Left ventricle myocardium superior (tissue), 1 donor: ENCODE data around the gene KLK15. TPM values are rescaled to one million over a fixed set of nuclear protein-coding genes. Genes with fewer than 3 reads are reported as not detected.

Experiments
- ATAC-seq: fragments of 200-7000 bp; cut with Tn5 transposase; one replicate; pipeline ENCODE4 v1.9.1; 2020; ENCODE audit warnings: mild to moderate bottlenecking, moderate library complexity
- DNase-seq: peaks from one replicate; pipeline ENCODE4 v3.0.0-alpha.2; 2020
- intact Hi-C: fragments of 100-400 bp; cut with micrococcal nuclease; formaldehyde crosslinking; loops from one replicate; pipeline ENCODE4 v1.11.0; 2022
- total RNA-seq: library from RNA; stranded (reverse); fragmentation: NEBNext Ultra II Directional; extraction: Animal tissue kit (Norgen Biotek cat#: 25700); gene quantifications from one replicate; pipeline ENCODE4 v1.2.1, GENCODE V29; 2021
- donor health status: DM: no; HTN: yes; CAD: no; lungs with severe emphysema.

The KLK15 gene
- total RNA-seq, 1 donor from 2014 or later = not detected

GRCh38 chr19:50844296-50844935 is 11.0 kb upstream of the KLK15 start:
- ATAC-seq (no peak), DNase-seq (no peak)
- intact Hi-C loops = no loop called here

- intact Hi-C loops = no loop called here
- DNase-seq = no peak
- no peak for ATAC-seq
Observed at GRCh38 chr19:50843701-50844221, 10.4 kb upstream of the KLK15 start.

- intact Hi-C loops = no loop called here
- no peak for ATAC-seq
Observed at GRCh38 chr19:50843205-50843604, 9.8 kb upstream of the KLK15 start.

DNA sequence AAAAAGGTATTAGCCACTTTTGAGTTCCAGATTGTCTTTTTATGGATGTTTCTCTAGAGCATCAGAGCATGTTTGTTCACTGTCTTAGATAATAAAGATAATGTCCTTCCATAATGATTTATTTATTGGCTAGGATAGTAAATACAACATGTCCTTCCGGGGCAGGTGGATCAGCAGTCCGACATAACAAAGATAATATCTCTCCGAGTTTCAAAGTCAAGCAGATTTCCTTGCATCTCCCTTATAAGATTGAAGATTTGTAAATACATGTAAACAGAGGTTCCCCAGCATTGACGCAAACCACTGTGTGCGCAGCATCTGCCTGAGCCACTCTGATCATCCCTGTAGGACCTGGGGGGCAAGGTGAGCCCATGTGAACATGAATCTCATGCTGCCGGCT is 8.8 kb upstream of the KLK15 start:
- DNase-seq = no peak
- intact Hi-C loops = no loop called here
- no peak for ATAC-seq

More at GRCh38 chr19:50843205-50843604, 9.8 kb upstream of the KLK15 start:
- DNase-seq = no peak

DNA sequence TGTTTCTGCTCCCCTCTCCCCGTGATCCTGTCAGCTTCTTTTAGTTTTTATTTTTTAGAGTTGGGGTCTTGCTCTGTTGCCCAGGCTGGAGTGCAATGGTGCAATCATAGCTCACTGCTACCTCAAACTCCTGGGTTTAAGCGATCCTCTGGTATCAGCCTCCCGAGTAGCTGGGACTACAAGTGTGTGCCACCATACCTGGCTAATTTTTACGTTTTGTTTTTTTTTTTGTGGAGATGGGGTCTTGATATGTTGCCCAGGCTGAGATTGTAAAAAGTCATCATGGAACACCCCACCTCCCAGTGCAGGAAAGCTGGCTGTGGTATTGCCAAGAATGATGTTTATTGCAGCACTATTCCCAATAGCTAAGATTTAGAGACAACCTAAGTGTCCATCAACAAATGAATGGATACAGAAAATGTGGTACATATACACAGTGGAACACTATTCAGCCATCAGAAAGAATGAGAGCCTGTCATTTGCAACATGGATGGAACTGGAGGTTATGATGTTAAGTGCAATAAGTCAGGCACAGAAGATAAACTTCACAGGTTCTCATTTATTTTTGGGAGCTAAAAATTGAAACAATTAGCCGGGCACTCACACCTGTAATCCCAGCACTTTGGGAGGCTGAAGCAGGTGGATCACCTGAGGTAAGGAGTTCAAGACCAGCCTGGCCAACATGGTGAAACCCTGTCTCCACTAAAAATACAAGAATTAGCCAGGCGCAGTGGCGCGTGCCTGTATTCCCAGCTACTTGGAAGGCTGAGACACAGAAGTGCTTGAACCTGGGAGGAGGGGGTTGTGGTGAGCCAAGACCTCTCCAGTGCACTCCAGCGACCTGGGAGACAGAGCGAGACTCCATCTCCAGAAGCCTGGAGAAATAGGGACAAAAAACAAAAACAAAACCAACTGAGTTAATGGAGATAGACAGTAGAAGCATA is 6.6 kb upstream of the KLK15 start:
- intact Hi-C loops = no loop called here
- DNase-seq (no peak), ATAC-seq (no peak)

DNA sequence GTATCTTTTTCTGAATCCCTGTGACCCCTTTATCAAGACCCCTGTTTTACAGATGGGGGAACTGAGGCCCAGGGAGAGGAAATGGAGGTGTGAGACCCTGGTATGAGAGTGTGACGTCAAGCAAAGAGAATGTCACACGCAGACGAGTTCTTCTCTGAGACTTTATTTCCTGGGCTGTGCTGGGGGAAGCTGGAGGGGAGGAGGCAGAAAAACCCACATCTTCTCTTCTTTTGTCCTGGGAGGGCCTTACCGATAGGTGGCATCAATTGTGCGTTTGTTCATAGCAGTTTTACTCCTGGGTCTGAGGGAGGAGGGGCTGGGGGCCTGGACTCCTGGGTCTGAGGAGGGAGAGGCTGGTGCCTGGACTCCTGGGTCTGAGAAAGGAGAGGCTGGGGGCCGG is 4.9 kb upstream of the KLK15 start:
- intact Hi-C loops = no loop called here
- no peak for DNase-seq
- no peak for ATAC-seq

DNA sequence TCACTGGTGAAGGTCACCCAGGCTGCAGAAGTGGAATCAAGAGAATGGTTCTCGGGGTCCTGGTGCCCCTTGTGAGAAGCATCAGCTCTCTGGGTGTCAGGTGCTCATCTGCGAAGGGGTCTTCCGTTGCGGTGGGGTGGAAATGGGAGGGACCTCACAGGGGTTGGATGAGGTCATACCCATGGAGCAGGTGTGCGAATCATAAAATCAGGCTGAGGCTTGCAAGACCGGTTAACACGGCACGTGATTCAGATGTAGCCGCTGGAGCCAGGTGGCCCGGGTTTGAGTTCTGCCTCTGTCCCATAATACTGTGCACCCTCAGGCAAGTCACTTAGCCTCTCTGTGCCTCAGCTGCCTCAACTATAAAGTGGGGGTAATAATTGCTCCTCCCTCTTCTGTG is 3.9 kb upstream of the KLK15 start:
- intact Hi-C loops = no loop called here
- ATAC-seq = no peak
- no peak for DNase-seq

DNA sequence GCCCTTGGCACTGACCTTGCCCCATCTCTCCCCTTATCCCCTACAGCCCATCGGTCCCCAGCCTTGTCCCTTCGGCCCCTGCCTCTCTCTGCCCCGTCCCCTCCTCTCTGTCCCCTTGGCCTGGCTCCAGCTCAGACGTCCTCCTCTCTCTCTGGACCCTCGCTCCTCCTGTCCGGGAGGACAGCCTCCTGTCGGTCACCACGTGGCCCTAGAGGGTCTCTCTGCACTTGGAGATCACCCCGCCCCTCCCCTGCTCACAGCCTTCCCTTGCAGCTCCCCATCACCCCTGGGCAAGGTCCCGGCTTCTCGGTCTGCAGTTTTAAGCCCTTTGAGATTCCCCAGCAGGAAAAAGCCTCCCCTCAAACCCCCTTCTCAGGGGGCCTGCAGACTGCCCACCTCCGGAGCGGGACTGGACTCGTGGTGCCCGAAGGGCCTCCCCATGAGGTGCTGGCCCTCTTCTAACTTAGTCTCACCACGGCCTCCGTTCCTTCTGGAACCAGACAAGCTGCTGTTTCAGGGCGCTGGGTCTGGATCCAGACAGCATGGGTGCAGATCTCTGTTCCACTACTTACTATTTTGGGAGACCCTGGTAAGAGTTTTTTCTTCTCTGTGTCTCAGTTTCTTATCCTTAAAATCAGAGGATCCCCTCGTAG is 3.3 kb upstream of the KLK15 start:
- intact Hi-C loops = no loop called here
- DNase-seq (no peak), ATAC-seq (no peak)

DNA sequence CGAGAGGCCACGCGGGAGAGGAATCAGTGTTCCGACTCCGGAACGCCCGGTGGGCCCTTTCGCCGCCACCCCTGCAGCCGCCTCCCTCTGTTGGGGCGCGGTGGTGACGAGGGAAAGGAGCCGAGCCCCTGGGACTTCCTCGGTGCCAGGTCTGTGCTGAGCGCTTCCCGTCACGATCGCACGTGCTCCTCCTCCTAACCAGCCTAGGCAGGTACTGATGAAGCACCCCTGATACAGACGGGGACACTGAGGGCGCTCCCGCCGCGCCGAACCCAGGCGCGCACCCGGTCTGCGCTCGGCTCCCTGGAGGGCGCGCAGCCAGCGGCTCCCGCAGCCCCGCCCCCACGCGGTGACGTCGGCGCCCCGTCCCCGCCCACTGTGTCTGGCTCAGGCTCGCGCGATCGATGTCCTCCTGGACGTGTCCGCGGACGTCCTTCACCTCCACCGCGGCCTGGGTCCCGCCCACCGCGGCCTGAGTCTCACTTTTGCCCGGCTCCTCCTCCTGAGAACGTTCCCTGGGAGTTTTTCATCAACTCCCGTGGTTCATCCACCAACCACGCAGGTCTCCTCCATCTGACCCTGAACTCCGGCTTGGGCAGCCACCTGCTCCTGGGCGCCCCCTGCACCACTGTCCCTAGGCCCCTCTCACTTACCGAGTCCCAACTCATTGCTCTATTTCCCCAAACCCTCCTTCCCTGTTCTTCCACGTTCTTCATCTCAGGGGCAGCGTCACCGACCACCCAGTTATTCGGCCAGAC is 2.6 kb upstream of the KLK15 start:
- intact Hi-C loops = no loop called here
- DNase-seq = peak; percentile 80
- peak; percentile 95 for ATAC-seq

DNA sequence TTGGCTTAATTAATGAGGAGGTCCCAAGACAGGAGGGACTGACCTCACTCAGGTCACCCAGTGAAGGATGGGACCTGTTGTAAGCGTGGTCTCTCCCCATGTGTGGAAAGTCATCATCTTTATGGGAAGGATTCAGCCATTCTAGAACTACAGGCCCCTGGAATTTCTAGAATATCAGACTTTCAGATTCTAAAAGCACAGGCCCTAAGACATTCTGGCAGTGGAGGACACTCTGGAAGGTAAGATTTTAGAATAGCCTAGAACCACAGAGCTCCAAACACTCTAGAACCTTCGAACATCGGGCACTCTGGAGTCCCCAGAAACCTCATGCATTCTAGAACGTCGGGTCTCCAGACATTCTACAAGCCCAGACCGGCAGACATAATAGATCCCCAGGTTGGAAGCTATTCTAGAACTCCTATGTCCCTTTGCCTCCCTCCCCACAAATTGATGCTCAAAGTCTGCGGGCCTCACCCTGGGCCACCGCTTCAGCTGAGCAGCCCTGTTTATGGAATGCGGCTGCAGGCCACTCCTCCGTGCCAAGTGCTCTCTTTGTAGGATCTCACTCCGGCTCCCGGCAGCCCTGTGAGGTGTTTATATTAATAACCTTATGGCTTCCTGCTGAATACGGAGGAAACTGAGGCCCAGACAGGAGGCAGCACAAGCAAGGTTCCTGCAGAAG is 1.9 kb upstream of the KLK15 start:
- ATAC-seq (peak; percentile 23), DNase-seq (no peak)

GRCh38 chr19:50833802-50834167 is 411 bp upstream of the KLK15 start:
- intact Hi-C loops = no loop called here
- DNase-seq (no peak), ATAC-seq (no peak)

More for the DNA sequence above, 1.9 kb upstream of the KLK15 start:
- intact Hi-C loops = no loop called here

DNA sequence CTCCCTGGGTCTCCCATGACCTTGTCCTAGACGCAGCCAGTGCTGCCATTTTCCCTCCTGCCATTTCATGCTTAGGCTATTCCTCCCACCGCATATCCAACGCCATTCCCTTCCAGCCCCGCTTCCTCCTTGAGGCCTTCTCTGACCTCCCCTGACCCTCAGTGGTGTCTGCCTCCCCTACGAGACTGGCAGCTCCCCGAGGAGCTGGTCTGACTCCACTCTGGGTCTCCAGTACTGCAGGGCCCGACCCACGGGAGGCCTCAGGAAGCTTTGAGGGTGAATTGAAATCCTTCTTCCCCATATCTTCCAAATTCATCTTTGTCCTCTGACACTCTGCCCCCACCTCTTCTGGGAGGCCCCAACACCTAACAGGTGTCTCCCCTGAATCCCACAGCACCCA is 708 bp downstream of the KLK15 start:
- no peak for DNase-seq
- intact Hi-C loops = no loop called here

DNA sequence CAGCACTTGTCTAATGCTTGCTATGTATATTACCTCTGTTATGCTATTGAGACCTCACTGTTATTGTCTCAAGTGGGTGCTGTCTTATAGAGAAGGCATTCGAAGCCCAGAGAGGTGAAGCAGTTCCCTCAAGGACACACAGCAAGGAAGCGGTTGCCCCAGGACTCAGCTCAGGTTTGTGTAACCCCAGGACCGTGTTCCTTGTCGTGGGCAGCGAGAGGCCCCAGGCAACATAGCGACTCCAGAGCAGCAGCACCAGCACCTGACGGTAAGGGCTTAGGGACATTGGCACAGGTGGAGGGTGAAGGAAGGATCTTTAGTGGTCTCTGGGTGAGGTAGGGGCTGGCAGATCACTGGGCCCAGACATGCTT is 2.4 kb downstream of the KLK15 start:
- DNase-seq = no peak
- ATAC-seq = no peak
- intact Hi-C loops = no loop called here

More for the DNA sequence above, 708 bp downstream of the KLK15 start:
- no peak for ATAC-seq

DNA sequence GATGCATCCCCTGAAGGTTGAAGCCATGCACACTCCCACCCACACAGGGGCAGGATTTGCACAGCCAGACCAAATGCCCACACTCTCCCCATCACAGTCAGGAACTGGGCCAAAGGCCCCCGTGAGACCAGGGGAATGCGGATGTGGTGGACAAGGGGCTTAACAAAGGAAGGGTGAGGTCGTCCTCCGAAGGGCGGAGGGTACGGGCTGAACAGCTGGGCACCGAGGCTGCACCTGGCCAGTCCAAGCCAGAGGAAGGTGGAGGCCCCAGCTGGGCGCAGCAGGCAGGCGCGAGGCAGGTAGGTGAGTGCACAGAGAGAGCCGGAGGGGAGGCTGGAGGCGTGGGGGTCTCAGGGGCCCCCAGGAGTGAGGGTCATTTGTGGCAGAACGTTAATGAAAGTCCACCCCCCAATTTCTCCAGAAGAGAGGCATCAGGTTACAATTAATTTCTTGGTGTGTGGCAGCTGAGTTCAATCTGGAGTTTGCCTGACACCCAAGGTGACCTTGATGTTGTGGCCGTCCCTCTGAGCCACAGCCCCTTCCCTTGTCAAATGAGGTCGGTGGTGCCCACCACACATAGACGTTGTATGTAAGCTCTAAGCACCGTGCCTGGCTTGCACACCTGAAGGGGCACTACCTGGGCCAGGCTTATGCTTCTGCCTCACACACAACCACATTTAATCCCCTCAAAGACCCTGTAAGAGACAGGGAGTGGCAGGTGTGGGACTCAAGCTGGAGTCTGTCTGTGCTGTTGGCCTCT is 2.9 kb downstream of the KLK15 start:
- DNase-seq (no peak), ATAC-seq (no peak)
- intact Hi-C loops = no loop called here

GRCh38 chr19:50829801-50830200 is 3.6 kb downstream of the KLK15 start:
- intact Hi-C loops = no loop called here
- DNase-seq (no peak), ATAC-seq (no peak)

- intact Hi-C loops = no loop called here
- no peak for DNase-seq
Observed at GRCh38 chr19:50827476-50827875, 5.9 kb downstream of the KLK15 start.

GRCh38 chr19:50826492-50827240 is 6.7 kb downstream of the KLK15 start:
- DNase-seq (no peak), ATAC-seq (no peak)
- intact Hi-C loops = no loop called here

More at GRCh38 chr19:50827476-50827875, 5.9 kb downstream of the KLK15 start:
- no peak for ATAC-seq
